Measurements from ENCODE around the gene COMTD1. TPM values are rescaled to one million over a fixed set of nuclear protein-coding genes. Genes with fewer than 3 reads are reported as not detected.
A peak's percentile ranks its signal among the peaks of the same experiment; 100 is the strongest.
"Not testable (repeated sequence)": the region's sequence is repeated elsewhere in the genome, so short reads cannot be mapped to it uniquely, and the experiment has no call there.

Gene COMTD1
- total and polyA plus RNA-seq, 2 experiments from 2014 or later = 36.7 to 46.4 TPM

DNA sequence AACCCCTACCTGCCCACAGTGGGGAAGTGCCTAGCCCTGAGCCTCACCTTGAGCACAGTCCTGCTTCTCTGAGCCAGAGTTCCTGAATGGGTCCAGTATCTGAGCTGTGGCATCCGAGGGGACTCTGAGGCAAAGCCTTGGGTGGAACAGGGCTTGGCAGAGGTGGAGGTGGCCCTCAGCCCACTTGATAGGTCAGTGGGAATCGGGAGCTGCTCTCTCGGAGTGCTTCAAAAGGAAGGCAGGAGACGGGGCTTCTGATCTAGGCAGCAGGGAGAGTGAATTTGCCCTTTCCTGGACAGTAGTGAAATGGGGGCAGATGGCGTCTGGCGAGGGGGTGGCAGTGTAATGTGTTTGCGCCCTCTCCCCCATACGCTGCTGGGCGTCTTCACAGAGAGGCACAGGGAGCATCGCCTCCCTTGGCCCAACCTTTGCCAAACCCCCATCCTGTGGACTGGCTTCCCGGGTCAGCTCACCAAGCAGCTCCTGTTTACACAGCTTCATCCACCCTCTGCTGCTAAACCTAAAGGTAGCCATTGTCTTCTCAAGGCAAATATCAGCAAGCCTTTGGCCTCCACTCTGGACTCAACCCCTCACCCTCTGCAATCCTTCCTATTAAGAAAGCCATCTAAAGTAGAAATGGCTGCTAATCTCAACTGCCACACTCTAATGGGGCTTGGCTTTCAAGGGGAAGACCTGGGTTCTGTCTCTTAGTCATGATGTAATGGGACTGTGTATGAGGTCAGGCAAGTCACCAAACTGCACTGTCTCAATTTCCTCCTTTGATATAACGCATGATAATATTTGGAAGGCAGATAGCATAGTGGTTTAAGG lies 46.3 kb downstream of the COMTD1 start:
- no peaks in the 10 kb centered on the region for H3K36me3 ChIP-seq (replicated peaks; ENCODE audit: insufficient read depth, low read depth)
- TF ChIP-seq EZH2phosphoT487 (IDR thresholded peaks at IDR 0.05; ENCODE audit: low read depth, severe bottlenecking, unreplicated experiment) = no peak
- TF ChIP-seq, protein P1, sequence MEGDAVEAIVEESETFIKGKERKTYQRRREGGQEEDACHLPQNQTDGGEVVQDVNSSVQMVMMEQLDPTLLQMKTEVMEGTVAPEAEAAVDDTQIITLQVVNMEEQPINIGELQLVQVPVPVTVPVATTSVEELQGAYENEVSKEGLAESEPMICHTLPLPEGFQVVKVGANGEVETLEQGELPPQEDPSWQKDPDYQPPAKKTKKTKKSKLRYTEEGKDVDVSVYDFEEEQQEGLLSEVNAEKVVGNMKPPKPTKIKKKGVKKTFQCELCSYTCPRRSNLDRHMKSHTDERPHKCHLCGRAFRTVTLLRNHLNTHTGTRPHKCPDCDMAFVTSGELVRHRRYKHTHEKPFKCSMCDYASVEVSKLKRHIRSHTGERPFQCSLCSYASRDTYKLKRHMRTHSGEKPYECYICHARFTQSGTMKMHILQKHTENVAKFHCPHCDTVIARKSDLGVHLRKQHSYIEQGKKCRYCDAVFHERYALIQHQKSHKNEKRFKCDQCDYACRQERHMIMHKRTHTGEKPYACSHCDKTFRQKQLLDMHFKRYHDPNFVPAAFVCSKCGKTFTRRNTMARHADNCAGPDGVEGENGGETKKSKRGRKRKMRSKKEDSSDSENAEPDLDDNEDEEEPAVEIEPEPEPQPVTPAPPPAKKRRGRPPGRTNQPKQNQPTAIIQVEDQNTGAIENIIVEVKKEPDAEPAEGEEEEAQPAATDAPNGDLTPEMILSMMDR (IDR thresholded peaks at IDR 0.05; ENCODE audit: poor library complexity) = no peak
- no peak for TF ChIP-seq EZH2 (IDR thresholded peaks at IDR 0.05; ENCODE audit: borderline replicate concordance)
- H4K20me1 ChIP-seq (ENCODE audit: insufficient read depth, poor library complexity, severe bottlenecking) = no peaks in the 10 kb centered on the region
- H2AFZ ChIP-seq = no peak overlapping the region
- no peaks in the 10 kb centered on the region for H3K27me3 ChIP-seq
- no peak for DNase-seq (ENCODE audit: low spot score)
- no peak overlapping the region for H3K27ac ChIP-seq
- H3K79me2 ChIP-seq = no peaks in the 10 kb centered on the region
- H3K4me2 ChIP-seq = no peak overlapping the region
- WGBS (ENCODE audit: low lambda C conversion rate, missing lambda C conversion rate) = 87% methylated on average over 12 of the region's 12 CpGs
- H3K9me3 ChIP-seq (ENCODE audit: low read depth) = no peaks in the 10 kb centered on the region
- H3K9me2 ChIP-seq (replicated peaks; ENCODE audit: insufficient read depth) = no peaks in the 10 kb centered on the region
- H3K4me1 ChIP-seq (ENCODE audit: insufficient read depth) = peaks cover 12% of the 10 kb centered on the region
- H3K4me3 ChIP-seq = no peak overlapping the region

DNA sequence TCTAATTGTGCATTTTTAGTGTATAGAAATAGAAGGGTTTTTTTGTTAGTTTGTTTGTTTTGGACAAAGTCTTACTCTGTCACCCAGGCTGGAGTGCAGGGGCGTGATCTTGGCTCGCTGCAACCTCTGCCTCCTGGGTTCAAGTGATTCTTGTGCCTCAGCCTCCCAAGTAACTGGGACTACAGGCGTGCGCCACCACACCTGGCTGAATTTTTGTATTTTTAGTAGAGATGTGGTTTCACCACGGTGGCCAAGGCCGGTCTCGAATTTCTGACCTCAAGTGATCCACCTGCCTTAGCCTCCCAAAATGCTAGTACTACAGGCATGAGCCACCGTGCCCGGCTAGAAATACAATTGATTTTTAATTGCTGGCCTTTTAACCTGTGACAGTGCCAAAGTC lies 47.2 kb downstream of the COMTD1 start:
- H3K4me2 ChIP-seq = not testable (repeated sequence)
- 97% methylated on average over 9 of the region's 9 CpGs for WGBS (ENCODE audit: low lambda C conversion rate, missing lambda C conversion rate)

DNA sequence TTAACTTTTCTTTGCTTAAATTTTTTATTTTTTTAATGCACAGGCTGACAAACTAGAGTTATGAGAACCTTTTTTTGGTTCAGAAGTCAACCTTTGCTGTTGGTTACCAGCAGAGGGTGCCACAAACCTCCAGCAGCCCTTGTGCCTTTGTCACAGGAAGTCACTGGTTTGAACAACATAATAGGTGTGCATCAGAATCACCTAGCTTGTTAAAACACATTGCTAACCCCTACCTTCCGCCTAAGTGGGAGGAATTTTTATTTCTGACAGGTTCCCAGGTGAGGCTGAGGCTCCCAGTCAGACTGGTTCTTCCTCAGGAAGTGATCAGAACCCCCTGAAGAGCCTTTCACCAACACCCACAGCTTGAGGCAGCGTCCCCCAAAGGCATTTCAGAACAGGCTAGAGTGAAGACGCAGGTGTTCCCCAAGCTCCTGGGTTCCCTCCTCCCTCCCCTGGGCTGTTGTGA lies 47.8 kb downstream of the COMTD1 start:
- WGBS (ENCODE audit: low lambda C conversion rate, missing lambda C conversion rate) = 66% methylated on average over 3 of the region's 3 CpGs
- no peaks in the 10 kb centered on the region for H3K9me2 ChIP-seq (replicated peaks; ENCODE audit: insufficient read depth)
- TF ChIP-seq, protein P1 (IDR thresholded peaks at IDR 0.05; ENCODE audit: poor library complexity) = peak; percentile 80
- no peak for TF ChIP-seq EZH2 (IDR thresholded peaks at IDR 0.05; ENCODE audit: borderline replicate concordance)
- no peak overlapping the region for H3K4me3 ChIP-seq
- peak overlapping the region; percentile 53 for H3K27ac ChIP-seq
- H3K27me3 ChIP-seq = no peaks in the 10 kb centered on the region
- no peaks in the 10 kb centered on the region for H3K79me2 ChIP-seq
- no peaks in the 10 kb centered on the region for H3K36me3 ChIP-seq (replicated peaks; ENCODE audit: insufficient read depth, low read depth)
- H2AFZ ChIP-seq = no peak overlapping the region
- H3K4me2 ChIP-seq = no peak overlapping the region
- no peaks in the 10 kb centered on the region for H4K20me1 ChIP-seq (ENCODE audit: insufficient read depth, poor library complexity, severe bottlenecking)
- H3K9me3 ChIP-seq (ENCODE audit: low read depth) = no peaks in the 10 kb centered on the region
- peaks cover 12% of the 10 kb centered on the region for H3K4me1 ChIP-seq (ENCODE audit: insufficient read depth)
- DNase-seq (ENCODE audit: low spot score) = peak; percentile 75

More for the DNA sequence above, 47.2 kb downstream of the COMTD1 start:
- H3K4me1 ChIP-seq (ENCODE audit: insufficient read depth) = peaks cover 12% of the 10 kb centered on the region
- H3K36me3 ChIP-seq (replicated peaks; ENCODE audit: insufficient read depth, low read depth); H3K27me3 ChIP-seq; H3K9me2 ChIP-seq (replicated peaks; ENCODE audit: insufficient read depth); DNase-seq (ENCODE audit: low spot score); H3K4me3 ChIP-seq; H4K20me1 ChIP-seq (ENCODE audit: insufficient read depth, poor library complexity, severe bottlenecking); H3K9me3 ChIP-seq (ENCODE audit: low read depth); H2AFZ ChIP-seq; H3K79me2 ChIP-seq: not testable (repeated sequence)
- H3K27ac ChIP-seq = peak overlapping the region; percentile 53

- Histone ChIP-seq H3K27ac (no peak overlapping the region), H4K20me1 (ENCODE audit: insufficient read depth, poor library complexity, severe bottlenecking) (no peaks in the 10 kb centered on the region), H3K79me2 (peaks cover 4% of the 10 kb centered on the region), H3K36me3 (replicated peaks; ENCODE audit: insufficient read depth, low read depth) (no peaks in the 10 kb centered on the region), H3K27me3 (no peaks in the 10 kb centered on the region), H3K9me3 (ENCODE audit: low read depth) (no peaks in the 10 kb centered on the region), H3K4me2 (no peak overlapping the region), H3K9me2 (replicated peaks; ENCODE audit: insufficient read depth) (no peaks in the 10 kb centered on the region), H2AFZ (no peak overlapping the region), H3K4me1 (ENCODE audit: insufficient read depth) (peaks cover 2% of the 10 kb centered on the region), H3K4me3 (no peak overlapping the region)
- no peak for DNase-seq (ENCODE audit: low spot score)
- 86% methylated on average over 4 of the region's 4 CpGs for WGBS (ENCODE audit: low lambda C conversion rate, missing lambda C conversion rate)
- TF ChIP-seq EZH2 (IDR thresholded peaks at IDR 0.05; ENCODE audit: borderline replicate concordance) = no peak
- TF ChIP-seq, protein P1 (IDR thresholded peaks at IDR 0.05; ENCODE audit: poor library complexity) = no peak
- no peak for TF ChIP-seq EZH2phosphoT487 (IDR thresholded peaks at IDR 0.05; ENCODE audit: low read depth, severe bottlenecking, unreplicated experiment)
Measured at GRCh38 chr10:75186310-75186709, 49.4 kb downstream of the COMTD1 start.
